HEK293 (cell line): Measurements from ENCODE around the gene DEK.

Experiments used
- REPIN1 ChIP-seq: fragments of 450-650 bp; formaldehyde crosslinking; IDR thresholded peaks from 2 replicates; pipeline ENCODE4 v1.5.1; 2017; ENCODE audit warnings: missing biosample characterization, missing genetic modification characterization, low read depth
- SP2 ChIP-seq: fragments of 450-650 bp; formaldehyde crosslinking; IDR thresholded peaks from 2 replicates; pipeline ENCODE4 v1.5.1; 2016; ENCODE audit warnings: missing biosample characterization, missing genetic modification characterization
- TCF7L2 ChIP-seq: IDR thresholded peaks from 2 replicates; pipeline ENCODE4 v1.6.1; 2011; ENCODE audit warnings: low read depth, mild to moderate bottlenecking, inconsistent platforms, low read length, moderate library complexity, borderline replicate concordance
- ZFP37 ChIP-seq: fragments of 450-650 bp; formaldehyde crosslinking; IDR thresholded peaks from 2 replicates; pipeline ENCODE4 v1.5.1; 2016; ENCODE audit warnings: missing biosample characterization, missing genetic modification characterization
- ZNF121 ChIP-seq: fragments of 450-650 bp; formaldehyde crosslinking; IDR thresholded peaks from 2 replicates; pipeline ENCODE4 v1.5.1; 2016; ENCODE audit warnings: missing biosample characterization, missing genetic modification characterization
- ZNF146 ChIP-seq: fragments of 450-650 bp; formaldehyde crosslinking; IDR thresholded peaks from 2 replicates; pipeline ENCODE4 v1.5.1; 2016; ENCODE audit warnings: missing biosample characterization, missing genetic modification characterization
- ZNF19 ChIP-seq: fragments of 450-650 bp; formaldehyde crosslinking; IDR thresholded peaks from 2 replicates; pipeline ENCODE4; 2016; ENCODE audit warnings: missing biosample characterization, missing genetic modification characterization, low read depth
- ZNF354C ChIP-seq: fragments of 450-650 bp; formaldehyde crosslinking; IDR thresholded peaks from 2 replicates; pipeline ENCODE4 v1.5.1; 2016; ENCODE audit warnings: missing biosample characterization, missing genetic modification characterization, low read depth, borderline replicate concordance
- ZNF626 ChIP-seq: fragments of 450-650 bp; sonication (Bioruptor Pico); formaldehyde crosslinking; IDR thresholded peaks from 2 replicates; pipeline ENCODE4 v1.5.1; 2018; ENCODE audit warnings: missing biosample characterization, missing genetic modification characterization, inconsistent platforms
- ZNF776 ChIP-seq: fragments of 450-650 bp; formaldehyde crosslinking; IDR thresholded peaks from 2 replicates; pipeline ENCODE4 v1.5.0; 2017; ENCODE audit warnings: missing biosample characterization, missing genetic modification characterization, borderline replicate concordance
- ZNF792 ChIP-seq: fragments of 450-650 bp; formaldehyde crosslinking; IDR thresholded peaks from 2 replicates; pipeline ENCODE4 v1.5.1; 2016; ENCODE audit warnings: missing biosample characterization, missing genetic modification characterization
- ZSCAN23 ChIP-seq: fragments of 450-650 bp; formaldehyde crosslinking; IDR thresholded peaks from 2 replicates; pipeline ENCODE4 v1.5.1; 2016; ENCODE audit warnings: missing biosample characterization, missing genetic modification characterization
- TF ChIP-seq, protein P1 (sequence below): fragments of 450-650 bp; formaldehyde crosslinking; IDR thresholded peaks from 2 replicates; pipeline ENCODE4 v1.5.1; 2016; ENCODE audit warnings: missing biosample characterization, missing genetic modification characterization
- TF ChIP-seq, protein P2 (sequence below): fragments of 450-650 bp; formaldehyde crosslinking; optimal IDR thresholded peaks from 2 replicates; pipeline ENCODE3; 2016; ENCODE audit warnings: missing biosample characterization, mild to moderate bottlenecking, missing genetic modification characterization

DNA sequence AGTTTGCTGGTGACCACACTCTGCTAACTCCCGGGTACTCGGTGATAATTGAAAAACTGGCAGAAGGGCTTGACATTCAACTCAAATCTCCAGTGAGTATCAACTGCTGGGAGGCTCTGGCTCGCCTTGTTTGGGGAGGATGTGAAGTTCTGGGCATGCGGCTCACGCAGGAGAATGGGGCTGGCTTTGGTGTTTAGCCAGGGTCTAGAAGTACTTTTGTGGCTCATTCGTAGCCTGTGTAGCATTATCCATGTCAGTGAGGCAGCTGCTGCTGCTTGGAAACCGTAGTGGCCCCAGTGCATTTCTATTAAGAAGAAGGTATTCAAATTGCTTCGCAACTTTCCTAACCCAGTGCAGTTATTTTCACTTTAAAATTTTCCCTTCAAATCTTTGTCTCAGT is 56.9 kb downstream of the DEK start:
- TF ChIP-seq ZNF146 (no peak), ZNF792 (no peak), ZNF626 (tag by site-specific recombination) (no peak), SP2 (tag by site-specific recombination) (no peak), TCF7L2 (no peak), ZNF121 (tag by site-specific recombination) (no peak), ZSCAN23 (tag by site-specific recombination) (no peak), ZNF354C (tag by site-specific recombination) (no peak), ZFP37 (no peak), ZNF19 (tag by site-specific recombination) (no peak), ZNF776 (tag by site-specific recombination) (no peak), REPIN1 (tag by site-specific recombination) (no peak)
- TF ChIP-seq, protein P1, sequence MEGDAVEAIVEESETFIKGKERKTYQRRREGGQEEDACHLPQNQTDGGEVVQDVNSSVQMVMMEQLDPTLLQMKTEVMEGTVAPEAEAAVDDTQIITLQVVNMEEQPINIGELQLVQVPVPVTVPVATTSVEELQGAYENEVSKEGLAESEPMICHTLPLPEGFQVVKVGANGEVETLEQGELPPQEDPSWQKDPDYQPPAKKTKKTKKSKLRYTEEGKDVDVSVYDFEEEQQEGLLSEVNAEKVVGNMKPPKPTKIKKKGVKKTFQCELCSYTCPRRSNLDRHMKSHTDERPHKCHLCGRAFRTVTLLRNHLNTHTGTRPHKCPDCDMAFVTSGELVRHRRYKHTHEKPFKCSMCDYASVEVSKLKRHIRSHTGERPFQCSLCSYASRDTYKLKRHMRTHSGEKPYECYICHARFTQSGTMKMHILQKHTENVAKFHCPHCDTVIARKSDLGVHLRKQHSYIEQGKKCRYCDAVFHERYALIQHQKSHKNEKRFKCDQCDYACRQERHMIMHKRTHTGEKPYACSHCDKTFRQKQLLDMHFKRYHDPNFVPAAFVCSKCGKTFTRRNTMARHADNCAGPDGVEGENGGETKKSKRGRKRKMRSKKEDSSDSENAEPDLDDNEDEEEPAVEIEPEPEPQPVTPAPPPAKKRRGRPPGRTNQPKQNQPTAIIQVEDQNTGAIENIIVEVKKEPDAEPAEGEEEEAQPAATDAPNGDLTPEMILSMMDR (tag by site-specific recombination): no peak
- TF ChIP-seq, protein P2, sequence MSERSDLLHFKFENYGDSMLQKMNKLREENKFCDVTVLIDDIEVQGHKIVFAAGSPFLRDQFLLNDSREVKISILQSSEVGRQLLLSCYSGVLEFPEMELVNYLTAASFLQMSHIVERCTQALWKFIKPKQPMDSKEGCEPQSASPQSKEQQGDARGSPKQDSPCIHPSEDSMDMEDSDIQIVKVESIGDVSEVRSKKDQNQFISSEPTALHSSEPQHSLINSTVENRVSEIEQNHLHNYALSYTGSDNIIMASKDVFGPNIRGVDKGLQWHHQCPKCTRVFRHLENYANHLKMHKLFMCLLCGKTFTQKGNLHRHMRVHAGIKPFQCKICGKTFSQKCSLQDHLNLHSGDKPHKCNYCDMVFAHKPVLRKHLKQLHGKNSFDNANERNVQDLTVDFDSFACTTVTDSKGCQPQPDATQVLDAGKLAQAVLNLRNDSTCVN (tag by site-specific recombination): no peak
